AG08395 (cell line): ENCODE data around the gene OAS1.

ENCODE experiments used
- DNase-seq: peaks from one replicate; pipeline ENCODE4 v3.0.0; 2012; ENCODE audit warnings: mixed read lengths, low spot score

Gene OAS1

GRCh38 chr12:112906712-112907414 lies at the start of gene OAS1:
TSS of gene OAS1 (plus strand) at chr12:112906962. CDS start at chr12:112907040, 78 bp downstream.
- DNase-seq, result peak; percentile 41

GRCh38 chr12:112859291-112859690 lies 47.5 kb upstream of the OAS1 start:
- no peak for DNase-seq

GRCh38 chr12:112860181-112860580 lies 46.6 kb upstream of the OAS1 start:
- no peak for DNase-seq

- DNase-seq, result no peak
Measured at GRCh38 chr12:112861284-112861683, 45.5 kb upstream of the OAS1 start.

- no peak for DNase-seq
Measured at GRCh38 chr12:112862636-112863290, 44.0 kb upstream of the OAS1 start.

GRCh38 chr12:112868459-112869041 lies 38.2 kb upstream of the OAS1 start:
- no peak for DNase-seq

- DNase-seq, result no peak
Measured at GRCh38 chr12:112869091-112869490, 37.7 kb upstream of the OAS1 start.

GRCh38 chr12:112869778-112870177 lies 37.0 kb upstream of the OAS1 start:
- no peak for DNase-seq

GRCh38 chr12:112870267-112870980 lies 36.3 kb upstream of the OAS1 start:
- no peak for DNase-seq

GRCh38 chr12:112875608-112876007 lies 31.2 kb upstream of the OAS1 start:
- DNase-seq, result no peak

- DNase-seq, result no peak
Measured at GRCh38 chr12:112876506-112876905, 30.3 kb upstream of the OAS1 start.

GRCh38 chr12:112877006-112877405 lies 29.8 kb upstream of the OAS1 start:
- no peak for DNase-seq

GRCh38 chr12:112878488-112878887 lies 28.3 kb upstream of the OAS1 start:
- DNase-seq, result no peak

- DNase-seq, result no peak
Measured at GRCh38 chr12:112879191-112879705, 27.5 kb upstream of the OAS1 start.

- no peak for DNase-seq
Measured at GRCh38 chr12:112881602-112882001, 25.2 kb upstream of the OAS1 start.

- DNase-seq, result no peak
Measured at GRCh38 chr12:112885236-112885635, 21.5 kb upstream of the OAS1 start.

GRCh38 chr12:112887550-112887949 lies 19.2 kb upstream of the OAS1 start:
- no peak for DNase-seq

GRCh38 chr12:112891093-112892024 lies 15.4 kb upstream of the OAS1 start:
- no peak for DNase-seq

GRCh38 chr12:112892856-112893255 lies 13.9 kb upstream of the OAS1 start:
- no peak for DNase-seq

- no peak for DNase-seq
Measured at GRCh38 chr12:112894128-112894527, 12.6 kb upstream of the OAS1 start.

GRCh38 chr12:112898380-112898779 lies 8.4 kb upstream of the OAS1 start:
- DNase-seq, result no peak
